NCI-H1436 (cell line): Measurements from ENCODE around the gene LLGL1.

Experiments
- DNase-seq: peaks from one replicate; lab custom pipeline; 2025; lab: John Stamatoyannopoulos, UW

LLGL1 gene

DNA sequence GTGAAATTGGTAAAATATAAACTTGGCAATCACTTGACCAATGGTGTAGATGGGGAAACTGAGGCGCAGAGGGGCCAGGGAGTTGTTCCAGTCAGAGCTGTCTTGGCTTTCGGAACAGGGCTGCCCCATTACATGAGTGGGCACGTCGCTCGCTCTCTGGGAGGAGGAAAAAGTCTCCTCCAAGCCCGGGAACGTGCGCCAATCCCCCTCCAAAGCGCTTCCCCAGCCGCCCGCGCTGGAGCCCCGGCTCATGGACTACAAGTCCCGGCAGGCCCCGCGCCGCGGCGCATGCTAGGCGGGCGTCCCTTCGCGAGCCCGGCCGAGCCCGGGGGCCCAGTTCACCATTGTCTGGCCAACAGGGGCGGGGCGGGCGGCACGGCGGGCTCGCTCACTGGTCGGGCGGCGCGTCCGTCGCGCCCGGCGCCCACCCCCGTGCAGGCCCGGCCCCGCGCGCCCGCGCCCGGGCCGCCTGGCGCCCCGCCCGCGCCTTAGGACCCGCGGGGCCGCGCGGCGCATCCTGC lies at the start of gene LLGL1:
Gene LLGL1, plus strand, starts transcription at position 515 of the 521 bp plus-strand sequence. CDS start 48 bp downstream, outside the sequence.
- peak; percentile 98 for DNase-seq

DNA sequence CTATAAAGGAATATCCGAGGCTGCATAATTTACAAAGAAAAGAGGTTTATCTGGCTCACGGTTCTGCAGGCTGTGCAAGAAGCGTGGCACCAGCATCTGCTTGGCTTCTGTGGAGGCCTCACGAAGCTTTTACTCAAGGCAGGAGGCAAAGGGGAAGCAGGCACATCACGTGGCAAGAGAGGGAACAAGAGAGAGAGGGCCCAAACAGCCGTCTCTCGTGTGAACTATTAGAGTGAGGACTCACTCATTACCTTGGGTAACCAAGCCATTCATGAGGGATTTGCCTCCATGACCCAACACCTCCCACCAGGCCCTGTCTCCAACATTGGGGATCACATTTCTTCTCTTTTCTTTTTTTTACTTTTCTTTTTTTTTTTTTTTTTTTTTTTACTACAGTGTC lies 49.3 kb upstream of the LLGL1 start:
- no peak for DNase-seq

DNA sequence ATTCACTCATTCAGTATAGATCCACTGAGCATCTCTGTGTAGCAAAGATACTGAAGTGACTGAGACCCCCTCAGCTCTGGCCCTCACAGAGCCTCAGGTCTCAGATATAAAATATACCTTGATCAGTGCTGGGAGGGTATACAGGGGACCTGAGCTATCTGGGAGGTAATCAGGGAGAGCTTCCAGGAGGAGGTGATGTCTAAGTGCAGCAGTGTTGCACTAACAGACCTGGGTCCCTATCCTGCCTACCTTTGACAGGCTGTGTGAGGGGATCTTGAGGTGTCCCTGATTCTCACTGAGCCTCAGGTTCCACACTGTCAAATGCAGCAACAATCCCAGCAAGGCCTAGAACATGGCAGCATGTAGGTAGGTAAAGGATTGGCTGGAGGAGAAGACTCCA lies 48.3 kb upstream of the LLGL1 start:
- no peak for DNase-seq

DNA sequence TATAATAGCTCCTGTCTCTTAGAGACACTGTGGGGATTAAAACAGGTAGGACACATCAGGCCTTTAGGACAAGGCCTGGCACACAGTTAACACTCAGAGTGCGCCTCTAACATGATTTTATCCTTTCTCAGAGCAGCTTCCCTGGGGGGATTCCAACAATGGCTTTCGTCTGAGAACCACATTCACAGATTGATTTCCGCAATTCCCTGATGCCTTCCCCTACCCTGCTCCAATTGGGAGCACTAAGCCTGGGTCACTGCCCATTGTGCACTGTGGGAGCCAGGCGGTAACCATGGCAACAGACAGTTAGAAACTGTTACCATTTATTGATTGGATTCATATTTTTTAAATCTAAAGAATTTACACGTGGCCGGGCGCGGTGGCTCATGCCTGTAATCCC lies 47.7 kb upstream of the LLGL1 start:
- no peak for DNase-seq

DNA sequence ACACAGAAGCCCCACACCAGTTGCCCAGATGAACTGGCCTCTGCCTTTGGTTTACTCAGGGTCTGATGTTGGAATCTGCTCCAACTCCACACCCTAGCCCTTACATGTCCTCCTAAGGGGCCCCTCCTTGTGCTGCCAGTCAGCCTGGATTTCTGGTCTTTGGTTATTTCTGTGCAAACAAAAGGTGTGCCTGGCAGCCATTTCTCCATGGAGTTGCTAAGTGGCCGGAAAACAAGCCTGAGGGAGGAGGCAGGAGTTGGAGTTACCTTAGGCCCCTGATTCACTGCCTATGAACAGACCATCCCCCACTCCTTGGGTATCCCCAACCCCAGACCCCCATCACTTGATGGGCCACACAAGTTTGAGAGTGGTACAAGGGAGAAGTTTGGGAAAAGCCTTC lies 46.2 kb upstream of the LLGL1 start:
- no peak for DNase-seq

DNA sequence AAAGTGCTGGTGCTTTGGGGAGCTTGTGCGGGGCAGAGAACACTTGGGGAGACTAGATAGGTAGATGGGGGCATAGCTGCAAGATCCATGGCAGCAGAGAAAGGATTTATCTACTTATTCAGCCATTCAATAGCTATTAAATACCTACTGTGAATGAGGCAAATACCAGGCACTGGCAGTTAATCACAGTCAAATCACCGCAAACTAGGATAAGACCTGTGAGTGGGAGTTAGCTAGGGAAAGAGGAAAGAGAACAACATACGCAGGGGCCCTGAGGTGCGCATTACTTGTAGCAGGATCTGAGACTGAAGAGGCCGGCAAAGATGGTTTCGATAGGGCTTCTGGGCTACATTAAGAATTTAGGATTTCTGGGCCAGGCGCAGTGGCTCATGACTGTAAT lies 45.6 kb upstream of the LLGL1 start:
- DNase-seq = no peak

DNA sequence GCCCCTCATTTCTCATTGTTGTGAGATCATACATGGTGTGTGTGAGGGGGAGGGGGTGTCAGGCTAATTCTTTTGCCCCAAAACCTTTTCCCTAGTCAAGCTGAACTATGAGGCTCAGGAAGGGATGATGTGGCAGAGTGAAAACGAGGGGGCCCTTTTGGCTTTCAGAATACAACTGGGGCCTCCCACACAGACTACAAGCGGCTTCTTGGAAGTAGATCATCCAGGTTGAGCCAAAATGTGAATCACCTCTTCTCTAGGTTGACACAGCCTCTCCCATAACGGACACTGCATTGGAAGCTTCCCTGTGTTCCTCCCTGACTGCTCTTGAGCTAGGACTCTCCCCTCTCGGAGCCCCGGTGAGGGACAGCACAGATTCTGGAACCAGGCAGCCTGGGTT lies 44.1 kb upstream of the LLGL1 start:
- DNase-seq = no peak

DNA sequence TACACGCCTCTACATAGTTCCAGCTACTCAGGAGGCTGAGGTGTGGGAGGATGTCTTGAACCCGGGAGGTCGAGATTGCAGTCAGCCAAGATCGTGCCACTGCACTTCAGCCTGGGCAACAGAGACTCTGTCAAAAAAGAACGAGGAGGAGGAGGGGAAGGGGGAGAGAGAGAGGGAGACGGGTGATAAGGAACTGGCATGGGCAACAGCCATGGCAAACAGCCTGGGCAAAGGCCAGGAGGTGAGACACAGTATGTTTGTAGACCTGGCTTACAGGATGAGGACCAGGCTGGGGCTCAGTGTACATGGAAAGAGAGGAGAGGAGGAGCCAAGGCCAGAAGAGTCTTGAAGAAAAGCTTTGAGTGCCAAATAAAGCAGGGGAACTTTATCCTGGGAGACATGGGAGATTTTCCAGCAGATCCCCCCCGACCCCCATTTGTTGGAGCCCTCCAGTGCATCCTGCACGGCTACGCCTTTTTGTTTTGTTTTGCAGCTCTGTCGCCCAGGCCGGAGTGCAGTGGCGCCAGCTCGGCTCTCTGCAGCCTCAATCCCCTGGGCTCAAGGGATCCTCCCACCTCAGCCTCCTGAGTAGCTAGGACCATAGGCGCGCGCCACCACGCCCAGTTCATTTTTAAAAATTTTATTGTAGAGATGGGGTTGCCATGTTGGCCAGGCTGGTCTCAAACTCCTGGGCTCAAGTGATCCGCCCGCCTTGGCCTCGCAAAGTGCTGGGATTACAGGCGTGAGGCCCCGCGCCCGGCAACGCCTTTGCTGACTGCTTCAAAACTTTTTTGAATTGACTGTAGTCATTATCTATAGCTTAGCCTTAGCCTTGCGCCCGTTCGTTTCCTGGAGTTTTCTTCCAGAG lies 43.1 kb upstream of the LLGL1 start:
- peak; percentile 33 for DNase-seq

DNA sequence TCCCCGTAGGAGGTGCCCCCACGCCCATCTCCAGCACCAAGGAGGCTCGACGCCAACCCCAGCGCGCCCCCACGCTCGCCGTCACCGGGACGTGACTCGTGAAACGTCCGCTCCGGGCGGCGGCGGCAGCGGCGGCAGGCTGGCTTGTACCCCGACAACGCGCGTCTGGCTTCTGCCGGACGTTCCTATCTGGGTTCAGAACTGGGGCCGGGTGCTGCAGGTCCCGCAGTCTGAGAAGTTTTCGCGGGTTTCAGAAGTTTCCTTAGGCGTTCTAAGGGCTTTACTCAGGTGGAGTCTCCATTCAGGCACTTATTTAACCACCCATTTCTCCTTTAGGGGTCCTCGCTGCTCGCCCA lies 42.5 kb upstream of the LLGL1 start:
- DNase-seq = peak; percentile 81

DNA sequence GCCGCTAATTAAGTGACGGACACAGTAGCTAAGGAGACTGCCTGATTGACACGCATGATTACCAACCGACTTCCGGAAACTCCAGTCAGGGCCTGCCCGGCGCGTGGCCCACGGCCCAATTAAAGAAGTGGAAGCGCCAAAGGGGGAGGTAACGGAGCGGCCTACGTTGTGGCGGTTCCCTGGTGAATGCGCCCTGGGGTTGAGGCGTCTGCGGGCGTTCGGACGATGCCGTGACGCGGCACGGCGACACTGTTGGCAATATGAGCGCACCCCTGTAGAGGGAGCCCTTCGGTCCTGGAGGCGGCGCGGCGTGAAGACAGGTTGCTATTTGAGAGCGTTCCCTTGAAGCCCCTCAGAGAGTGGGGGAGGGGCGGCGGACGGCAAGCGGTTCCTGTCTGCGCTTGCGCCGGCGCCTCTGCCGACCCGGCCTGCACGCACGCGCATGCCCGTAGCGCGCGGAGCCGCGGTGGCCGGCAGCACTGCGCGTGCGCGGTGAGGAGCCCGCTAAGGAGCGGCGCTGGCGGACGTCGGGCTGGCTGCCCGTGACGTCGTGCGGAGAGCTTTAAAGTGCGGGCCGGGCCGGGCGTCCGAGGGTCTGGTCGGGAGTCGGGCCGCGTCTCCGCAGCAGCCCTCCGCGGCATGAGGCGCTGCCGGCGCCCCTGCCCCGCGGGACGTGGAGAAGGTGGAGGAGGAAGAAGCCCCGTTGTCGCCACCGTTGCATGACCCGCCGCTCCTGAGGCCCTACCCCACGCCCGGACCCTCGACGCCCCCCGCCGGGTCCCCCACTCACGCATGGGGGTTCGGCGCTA lies 41.9 kb upstream of the LLGL1 start, which contains the start of gene ALKBH5:
Gene ALKBH5, plus strand, starts transcription at position 495 of the 809 bp plus-strand sequence. CDS start 416 bp downstream, outside the sequence.
- peak; percentile 100 for DNase-seq

DNA sequence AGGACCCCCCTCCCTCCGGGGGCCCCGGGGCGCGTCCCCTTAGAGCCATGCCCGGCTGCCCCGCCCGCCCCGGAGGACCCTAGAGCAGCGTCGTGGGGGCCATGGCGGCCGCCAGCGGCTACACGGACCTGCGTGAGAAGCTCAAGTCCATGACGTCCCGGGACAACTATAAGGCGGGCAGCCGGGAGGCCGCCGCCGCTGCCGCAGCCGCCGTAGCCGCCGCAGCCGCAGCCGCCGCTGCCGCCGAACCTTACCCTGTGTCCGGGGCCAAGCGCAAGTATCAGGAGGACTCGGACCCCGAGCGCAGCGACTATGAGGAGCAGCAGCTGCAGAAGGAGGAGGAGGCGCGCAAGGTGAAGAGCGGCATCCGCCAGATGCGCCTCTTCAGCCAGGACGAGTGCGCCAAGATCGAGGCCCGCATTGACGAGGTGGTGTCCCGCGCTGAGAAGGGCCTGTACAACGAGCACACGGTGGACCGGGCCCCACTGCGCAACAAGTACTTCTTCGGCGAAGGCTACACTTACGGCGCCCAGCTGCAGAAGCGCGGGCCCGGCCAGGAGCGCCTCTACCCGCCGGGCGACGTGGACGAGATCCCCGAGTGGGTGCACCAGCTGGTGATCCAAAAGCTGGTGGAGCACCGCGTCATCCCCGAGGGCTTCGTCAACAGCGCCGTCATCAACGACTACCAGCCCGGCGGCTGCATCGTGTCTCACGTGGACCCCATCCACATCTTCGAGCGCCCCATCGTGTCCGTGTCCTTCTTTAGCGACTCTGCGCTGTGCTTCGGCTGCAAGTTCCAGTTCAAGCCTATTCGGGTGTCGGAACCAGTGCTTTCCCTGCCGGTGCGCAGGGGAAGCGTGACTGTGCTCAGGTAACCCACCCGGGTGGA lies 41.0 kb upstream of the LLGL1 start:
- no peak for DNase-seq

DNA sequence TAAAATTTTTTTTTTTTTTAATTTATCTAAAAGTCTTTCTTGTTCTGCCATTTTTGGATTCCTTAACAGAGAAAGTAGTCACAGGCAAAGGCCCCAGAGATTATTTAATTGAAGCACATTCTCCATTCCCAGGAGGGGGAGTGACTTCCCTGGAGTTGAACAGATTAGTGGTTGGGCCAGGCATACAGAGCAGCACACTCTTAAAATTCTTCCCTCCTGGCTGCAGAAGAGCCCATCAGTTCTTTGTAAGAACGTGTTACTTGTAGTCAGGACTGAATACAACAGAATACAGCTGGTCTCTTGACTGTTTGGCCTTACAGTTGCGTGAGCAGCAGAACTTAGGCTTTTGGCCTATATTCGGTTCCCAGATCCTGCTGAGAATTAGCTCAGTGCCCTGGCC lies 40.0 kb upstream of the LLGL1 start:
- DNase-seq = no peak

DNA sequence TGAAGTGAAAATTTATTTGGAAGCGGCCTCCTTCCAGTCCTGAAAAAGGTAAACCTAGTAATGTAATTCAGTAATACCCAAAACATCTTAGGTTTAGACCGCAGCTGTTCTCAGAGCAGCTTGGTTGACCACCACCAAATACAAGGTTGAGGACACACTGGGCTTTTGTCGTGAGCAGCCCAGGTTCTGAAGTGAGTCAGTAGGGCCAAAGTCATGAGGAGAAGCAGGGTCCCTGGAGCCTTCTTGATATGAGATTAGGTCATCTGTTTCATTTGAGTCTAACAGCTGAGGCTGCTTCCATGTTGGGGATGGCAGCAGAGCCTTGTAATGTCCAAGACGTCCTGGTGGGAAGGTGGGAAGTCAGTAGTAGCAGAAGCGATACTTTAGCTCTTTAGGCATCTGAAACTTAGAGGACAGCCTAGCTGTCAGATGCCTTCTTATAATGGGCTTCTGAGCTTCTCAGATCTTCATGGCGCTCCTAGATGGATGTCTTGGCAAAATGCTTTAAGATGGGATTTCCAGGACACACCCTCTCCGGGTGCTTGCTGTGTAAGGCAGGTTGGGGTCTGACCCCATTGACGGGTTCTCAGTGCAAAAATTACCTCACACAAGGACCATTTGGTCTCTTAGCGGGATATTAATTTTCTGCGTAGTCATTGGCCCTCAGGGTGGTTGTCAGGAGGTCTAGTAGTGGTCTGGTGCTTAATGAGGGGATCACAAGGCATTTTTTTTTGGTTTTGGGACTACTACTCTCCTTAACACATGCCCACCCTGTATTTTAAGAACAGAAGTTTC lies 39.4 kb upstream of the LLGL1 start:
- no peak for DNase-seq

DNA sequence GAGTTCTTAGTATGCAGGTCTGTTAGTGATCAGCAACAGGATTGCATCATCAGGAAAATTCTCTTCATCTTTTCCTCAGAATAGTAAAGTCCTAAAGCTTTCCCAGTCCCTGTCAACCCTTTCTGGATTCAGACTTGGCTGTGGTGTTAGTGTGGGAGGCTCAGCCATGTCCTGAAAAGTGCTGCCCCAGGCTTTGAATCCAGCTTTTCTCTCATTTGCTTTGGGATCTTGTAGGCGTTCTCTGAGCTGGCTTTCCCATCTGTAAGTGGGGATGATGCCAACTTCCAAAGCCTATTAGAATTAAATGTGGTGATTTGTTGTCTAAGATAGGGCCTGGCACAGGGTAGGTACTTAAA lies 38.8 kb upstream of the LLGL1 start:
- DNase-seq = no peak

DNA sequence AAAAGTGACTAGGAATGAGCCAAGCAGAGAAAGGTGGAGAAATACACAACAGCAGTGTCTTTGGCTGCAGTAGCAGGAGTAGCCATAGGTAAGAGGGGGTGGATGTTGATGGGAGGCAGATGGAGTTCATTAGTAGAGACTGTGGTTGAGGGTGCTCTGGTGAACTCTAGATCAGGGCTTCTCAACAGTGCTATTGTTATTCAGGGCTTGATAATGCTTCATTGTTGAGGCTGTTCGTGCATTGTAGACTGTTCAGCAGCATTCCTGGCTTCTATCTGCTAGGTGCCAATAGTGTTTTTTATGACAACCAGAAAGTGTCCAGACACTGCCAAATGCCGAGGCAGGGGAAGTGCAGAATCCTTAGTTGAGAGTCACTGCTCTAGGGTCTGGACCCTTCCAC lies 38.2 kb upstream of the LLGL1 start:
- DNase-seq = no peak

DNA sequence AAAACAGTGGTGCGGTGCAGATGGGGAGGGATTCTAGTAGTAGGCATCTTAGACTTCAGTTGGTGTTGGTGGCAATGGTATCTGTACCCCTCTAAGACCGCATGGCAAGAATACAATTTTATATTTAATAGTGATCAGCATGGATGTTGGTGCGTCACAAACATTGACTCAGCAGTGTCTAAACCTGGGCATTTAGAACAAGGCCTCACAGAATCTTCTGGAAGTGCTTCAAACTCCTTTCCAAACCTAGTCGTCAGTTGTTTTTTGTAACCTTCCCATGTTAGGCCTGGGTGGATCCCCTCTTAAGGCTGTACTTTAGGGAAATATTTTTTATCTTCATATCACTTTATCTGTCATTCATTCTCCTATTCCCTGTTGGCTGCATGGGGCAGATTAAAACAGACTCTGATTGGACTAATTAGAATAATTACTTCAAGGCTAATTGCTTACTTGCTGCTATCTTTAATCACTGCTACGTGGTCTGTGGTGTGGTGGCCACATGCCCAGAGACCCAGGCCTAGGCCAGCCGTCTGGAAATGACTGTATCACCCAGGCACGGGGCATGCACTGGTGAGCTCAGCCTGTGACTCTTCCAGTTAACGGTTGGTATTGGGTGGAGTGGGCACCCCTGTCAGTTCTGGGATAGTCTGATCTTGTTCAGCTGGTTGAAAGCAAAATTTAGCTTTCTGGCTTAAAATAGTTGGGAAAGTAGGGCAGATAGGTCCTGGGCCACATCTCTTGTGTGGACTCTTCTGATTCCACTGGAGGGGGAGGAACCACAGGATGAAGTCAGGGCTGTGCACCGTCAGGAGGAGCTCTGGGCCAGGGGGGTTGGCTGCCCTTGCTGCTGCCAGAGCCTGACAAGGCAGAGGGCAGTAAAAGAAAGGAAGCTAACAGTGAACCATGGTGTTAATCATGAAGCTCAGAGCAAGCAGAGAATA lies 37.3 kb upstream of the LLGL1 start:
- DNase-seq = no peak

DNA sequence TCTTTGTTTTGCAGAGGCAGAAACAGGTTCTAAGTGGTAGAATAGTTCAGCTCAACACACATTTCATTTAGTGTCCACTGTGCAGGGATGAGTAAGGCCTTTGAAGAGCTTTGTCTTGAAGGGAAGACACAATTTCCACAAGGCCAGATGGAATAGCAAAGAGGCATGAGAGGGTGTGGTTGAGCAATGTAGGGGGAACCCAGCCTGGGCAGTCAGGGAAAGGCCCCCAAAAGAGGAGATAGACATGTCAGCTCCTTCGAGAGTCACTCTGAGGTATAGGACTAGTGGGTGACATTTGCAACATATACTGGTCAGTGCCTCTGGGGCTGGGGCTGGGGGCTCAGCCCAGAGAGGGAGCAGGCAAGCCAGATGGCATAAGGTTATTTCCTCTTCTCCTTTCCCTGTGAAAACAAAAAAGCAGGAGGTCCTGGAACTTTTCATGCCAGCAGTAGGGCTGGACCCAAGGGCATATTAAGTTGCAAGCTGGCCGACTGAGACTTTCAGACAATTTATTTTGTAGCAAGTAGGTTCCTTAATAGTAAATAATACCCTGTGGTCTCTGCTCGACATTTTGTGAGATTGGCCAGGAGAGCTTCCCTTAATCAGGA lies 34.7 kb upstream of the LLGL1 start:
- DNase-seq = no peak

DNA sequence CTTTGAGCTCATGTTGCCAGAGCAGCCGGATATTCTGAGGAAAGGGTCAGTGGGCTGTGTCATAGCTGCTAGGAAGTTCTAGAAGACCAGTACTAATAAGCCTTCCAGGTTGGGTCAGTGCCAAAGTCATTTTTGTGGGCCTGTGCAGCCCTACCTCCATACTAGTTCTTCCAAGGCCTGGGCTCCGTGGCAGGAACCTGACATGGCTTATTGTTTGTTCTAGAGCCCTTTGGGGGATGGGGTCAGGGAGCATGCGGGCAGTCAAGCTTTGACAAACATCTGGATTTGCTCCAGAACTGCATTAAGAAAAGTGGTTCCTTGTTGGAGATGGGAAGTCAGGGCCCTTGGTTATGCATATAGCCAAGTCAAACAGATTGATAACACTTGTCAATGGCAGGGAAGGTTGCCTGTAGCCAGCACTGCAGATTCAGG lies 34.2 kb upstream of the LLGL1 start:
- DNase-seq = no peak

DNA sequence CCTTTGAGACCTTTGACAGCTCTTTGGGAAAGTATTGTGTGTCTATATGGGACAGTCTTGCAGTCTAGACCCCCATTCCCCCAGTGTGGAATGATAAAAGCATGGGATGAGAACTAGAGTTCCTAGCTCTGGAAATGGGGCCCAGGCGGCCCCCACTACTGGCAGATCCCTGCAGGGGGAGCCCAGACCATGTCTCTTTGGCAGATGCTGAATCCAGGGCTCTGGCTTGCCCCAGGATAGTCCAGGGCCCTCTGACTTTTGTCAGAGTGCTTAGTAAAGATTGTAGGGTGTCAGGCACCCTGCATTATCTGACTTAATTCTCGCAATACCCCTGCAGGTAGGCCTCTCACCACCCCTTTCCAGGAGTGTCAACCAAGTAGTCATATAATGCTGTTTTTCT lies 33.5 kb upstream of the LLGL1 start:
- no peak for DNase-seq

DNA sequence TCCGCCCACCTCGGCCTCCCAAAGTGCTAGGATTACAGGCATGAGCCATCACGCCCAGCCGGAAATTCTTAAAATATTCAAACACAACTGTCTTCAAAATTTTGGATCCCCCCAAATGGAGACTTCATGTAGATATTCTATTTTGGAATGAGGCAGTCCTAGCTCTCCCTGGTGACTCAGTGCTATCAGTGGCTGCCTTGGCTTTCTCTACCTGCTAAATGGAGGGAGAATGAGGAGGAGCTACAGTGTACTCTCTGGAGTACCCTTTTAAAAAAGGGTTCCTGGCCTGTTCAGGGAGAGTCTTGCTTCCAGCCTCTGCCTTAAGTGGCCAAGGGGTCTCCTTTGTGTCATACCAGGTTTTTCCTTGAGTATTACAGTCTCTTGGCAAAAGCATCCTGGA lies 31.0 kb upstream of the LLGL1 start:
- DNase-seq = no peak
